ENCODE measurements around the gene ESRP2.
A peak's percentile ranks its signal among the peaks of the same experiment; 100 is the strongest.

GRCh38 chr16:68244903-68245853, 9.3 kb upstream of the ESRP2 start, which contains the start of gene PLA2G15:
- TF ChIP-seq POLR2AphosphoS5 (IDR thresholded peaks at IDR 0.05) (peak in 2 of 3 donors; percentile 62 to 68), CTCF (IDR thresholded peaks at IDR 0.05) (no peak)

Data from stomach (tissue), 4 donors.